ENCODE measurements around the gene SPRN. TPM values are rescaled to one million over a fixed set of nuclear protein-coding genes. Genes with fewer than 3 reads are reported as not detected.

Gene SPRN
- polyA plus RNA-seq, 2 of the 4 experiments (the other 2 are of a cell fraction), result 0.06 to 0.15 TPM

GRCh38 chr10:133372507-133372906 lies 51.9 kb downstream of the SPRN start:
- Histone ChIP-seq H3K27ac (peak overlapping the region; percentile 90 to 95), H3K4me2 (peak overlapping the region; percentile 81), H3K4me1 (peaks cover 13% of the 10 kb centered on the region; the same call in 2 of the 3 replicates), H3K9me3 (no peaks in the 10 kb centered on the region), H3K4me3 (peak overlapping the region; percentile 89)
- WGBS (ENCODE audit: missing lambda C conversion rate), result 82% methylated on average over 5 of the region's 20 CpGs
- FAIRE-seq (no peak), DNase-seq (ENCODE audit: low read depth in 1 of 2, low spot score in 1 of 2) (no peak), ATAC-seq (peak in 1 of 2 experiments; percentile 5; a peak in 1 of 6 replicates)
- ChIA-PET CTCF (no interaction called here), POLR2A (interaction anchor here (1.4 kb wide), 1 partner anchor 11 kb away, joined by 8 read pairs; no protein-coding TSS in a partner anchor)
- TF ChIP-seq HOXA7 (CRISPR knock-in tag; IDR thresholded peaks at IDR 0.05) (no peak), RARB (CRISPR knock-in tag; IDR thresholded peaks at IDR 0.05) (no peak), HES2 (IDR thresholded peaks at IDR 0.05) (no peak), ZC3H11A (IDR thresholded peaks at IDR 0.05) (no peak), RAD21 (conservative IDR thresholded peaks at IDR 0.05 in 1 of 2, IDR thresholded peaks at IDR 0.05 in 1 of 2) (no peak)

Small RNAs within 50 kb of the gene (small RNA-seq; reads per million reads assigned to genes)
- 0 reads per million in 6 experiments for gene AL360181.4
- 0 to 6.0 (median 0) reads per million in 6 experiments for gene MIR3944

Other genes with a start within 250 kb of the SPRN start
- gene UTF1, start 194.4 kb downstream of the SPRN start, polyA plus RNA-seq (2011; rRNA removed), result not detected in 2 replicates
- not detected in 3 replicates for gene UTF1, start 194.4 kb downstream of the SPRN start, polyA plus RNA-seq (2017; fragmentation: RNase III; extraction: RNeasy Plus Mini Kit Qiagen cat#74134 plus additional on column Dnase treatment)
- gene VENTX, start 186.8 kb downstream of the SPRN start, polyA plus RNA-seq (2011; rRNA removed), result not detected in 2 replicates
- gene VENTX, start 186.8 kb downstream of the SPRN start, polyA plus RNA-seq (2017; fragmentation: RNase III; extraction: RNeasy Plus Mini Kit Qiagen cat#74134 plus additional on column Dnase treatment), result not detected in 3 replicates
- gene ADAM8, start 147.8 kb downstream of the SPRN start, polyA plus RNA-seq (2011; rRNA removed), result 1.4 TPM in 2 replicates
- gene ADAM8, start 147.8 kb downstream of the SPRN start, polyA plus RNA-seq (2017; fragmentation: RNase III; extraction: RNeasy Plus Mini Kit Qiagen cat#74134 plus additional on column Dnase treatment), result 4.1 to 5.2 TPM (median 4.4 TPM) in 3 replicates
- 44.5 and 44.9 TPM in 2 replicates for gene TUBGCP2, start 115.8 kb downstream of the SPRN start, polyA plus RNA-seq (2011; rRNA removed)
- gene TUBGCP2, start 115.8 kb downstream of the SPRN start, polyA plus RNA-seq (2017; fragmentation: RNase III; extraction: RNeasy Plus Mini Kit Qiagen cat#74134 plus additional on column Dnase treatment), result 32.5 to 35.0 TPM (median 33.6 TPM) in 3 replicates
- gene ZNF511, start 115.7 kb downstream of the SPRN start, polyA plus RNA-seq (2011; rRNA removed), result 39.4 and 40.2 TPM in 2 replicates
- 41.1 to 43.6 TPM (median 41.7 TPM) in 3 replicates for gene ZNF511, start 115.7 kb downstream of the SPRN start, polyA plus RNA-seq (2017; fragmentation: RNase III; extraction: RNeasy Plus Mini Kit Qiagen cat#74134 plus additional on column Dnase treatment)
- 0.28 and 0.30 TPM in 2 replicates for gene CALY, start 87.7 kb downstream of the SPRN start, polyA plus RNA-seq (2011; rRNA removed)
- 0.63 to 0.89 TPM (median 0.73 TPM) in 3 replicates for gene CALY, start 87.7 kb downstream of the SPRN start, polyA plus RNA-seq (2017; fragmentation: RNase III; extraction: RNeasy Plus Mini Kit Qiagen cat#74134 plus additional on column Dnase treatment)
- gene PRAP1, start 77.3 kb downstream of the SPRN start, polyA plus RNA-seq (2011; rRNA removed), result 0.13 TPM in 1 of 2 replicates, not detected in the other
- gene PRAP1, start 77.3 kb downstream of the SPRN start, polyA plus RNA-seq (2017; fragmentation: RNase III; extraction: RNeasy Plus Mini Kit Qiagen cat#74134 plus additional on column Dnase treatment), result not detected in 3 replicates
- gene FUOM, start 66.6 kb downstream of the SPRN start, polyA plus RNA-seq (2011; rRNA removed), result 7.6 and 8.1 TPM in 2 replicates
- gene FUOM, start 66.6 kb downstream of the SPRN start, polyA plus RNA-seq (2017; fragmentation: RNase III; extraction: RNeasy Plus Mini Kit Qiagen cat#74134 plus additional on column Dnase treatment), result 6.5 to 8.7 TPM (median 6.8 TPM) in 3 replicates
- 54.6 and 66.7 TPM in 2 replicates for gene ECHS1, start 51.3 kb downstream of the SPRN start, polyA plus RNA-seq (2011; rRNA removed)
- gene ECHS1, start 51.3 kb downstream of the SPRN start, polyA plus RNA-seq (2017; fragmentation: RNase III; extraction: RNeasy Plus Mini Kit Qiagen cat#74134 plus additional on column Dnase treatment), result 132 to 138 TPM (median 133 TPM) in 3 replicates
- gene PAOX, start 45.4 kb downstream of the SPRN start, polyA plus RNA-seq (2011; rRNA removed), result 1.6 and 1.8 TPM in 2 replicates
- 1.8 to 2.8 TPM (median 2.3 TPM) in 3 replicates for gene PAOX, start 45.4 kb downstream of the SPRN start, polyA plus RNA-seq (2017; fragmentation: RNase III; extraction: RNeasy Plus Mini Kit Qiagen cat#74134 plus additional on column Dnase treatment)
- 65.6 and 67.2 TPM in 2 replicates for gene MTG1, start 30.5 kb downstream of the SPRN start, polyA plus RNA-seq (2011; rRNA removed)
- gene MTG1, start 30.5 kb downstream of the SPRN start, polyA plus RNA-seq (2017; fragmentation: RNase III; extraction: RNeasy Plus Mini Kit Qiagen cat#74134 plus additional on column Dnase treatment), result 57.1 to 62.2 TPM (median 60.3 TPM) in 3 replicates
- 0.45 and 0.96 TPM in 2 replicates for gene SCART1, start 29.3 kb upstream of the SPRN start, polyA plus RNA-seq (2011; rRNA removed)
- 0.32 to 0.42 TPM (median 0.37 TPM) in 3 replicates for gene SCART1, start 29.3 kb upstream of the SPRN start, polyA plus RNA-seq (2017; fragmentation: RNase III; extraction: RNeasy Plus Mini Kit Qiagen cat#74134 plus additional on column Dnase treatment)
- 0.75 and 0.93 TPM in 2 replicates for gene CYP2E1, start 102.7 kb upstream of the SPRN start, polyA plus RNA-seq (2011; rRNA removed)
- 0.14 to 0.21 TPM (median 0.17 TPM) in 3 replicates for gene CYP2E1, start 102.7 kb upstream of the SPRN start, polyA plus RNA-seq (2017; fragmentation: RNase III; extraction: RNeasy Plus Mini Kit Qiagen cat#74134 plus additional on column Dnase treatment)
- gene SYCE1, start 141.0 kb upstream of the SPRN start, polyA plus RNA-seq (2011; rRNA removed), result not detected in 2 replicates
- not detected in 3 replicates for gene SYCE1, start 141.0 kb upstream of the SPRN start, polyA plus RNA-seq (2017; fragmentation: RNase III; extraction: RNeasy Plus Mini Kit Qiagen cat#74134 plus additional on column Dnase treatment)
- 0.05 TPM in 1 of 2 replicates, not detected in the other for gene FRG2B, start 202.2 kb upstream of the SPRN start, polyA plus RNA-seq (2011; rRNA removed)
- gene FRG2B, start 202.2 kb upstream of the SPRN start, polyA plus RNA-seq (2017; fragmentation: RNase III; extraction: RNeasy Plus Mini Kit Qiagen cat#74134 plus additional on column Dnase treatment), result not detected in 3 replicates